Measurements from ENCODE around the gene SCARF2. TPM values are rescaled to one million over a fixed set of nuclear protein-coding genes. Genes with fewer than 3 reads are reported as not detected.
"Not testable (repeated sequence)": the region's sequence is repeated elsewhere in the genome, so short reads cannot be mapped to it uniquely, and the experiment has no call there.

SCARF2 gene
- total RNA-seq, 4 donors from 2014 or later: 3.4 to 15.9 (median 8.7) TPM

- in situ Hi-C loops (cut with MboI; ENCODE audit: low pct_ligation_motif_present in 1 of 4, low pct_unique_long_range_greater_than_20kb in 1 of 4, low sequenced_read_pairs in 3 of 4): no loop called here
- Histone ChIP-seq H3K4me3 (no peak overlapping the region), H3K9me3 (no peaks in the 10 kb centered on the region), H3K4me1 (no peaks in the 10 kb centered on the region), H3K36me3 (no peaks in the 10 kb centered on the region), H3K27ac (no peak overlapping the region), H3K27me3 (peaks cover 4% of the 10 kb centered on the region)
- TF ChIP-seq POLR2AphosphoS5 (IDR thresholded peaks at IDR 0.05): no peak
- TF ChIP-seq EP300 (IDR thresholded peaks at IDR 0.05; ENCODE audit: low read depth): no peak
- TF ChIP-seq POLR2A (IDR thresholded peaks at IDR 0.05): no peak
- no peak for TF ChIP-seq CTCF (IDR thresholded peaks at IDR 0.05)
- intact Hi-C loops (cut with DNase I; ENCODE audit: low total_unique reads): no loop called here
- no peak for DNase-seq
- 60 to 85% methylated on average over 1 to 4 of the region's 4 CpGs for WGBS, 2 donors (ENCODE audit: low coverage in 1 of 2)
Observed at GRCh38 chr22:20378110-20378509, 59.5 kb downstream of the SCARF2 start.

GRCh38 chr22:20376983-20377382 is 60.6 kb downstream of the SCARF2 start:
- H3K27ac ChIP-seq; H3K9me3 ChIP-seq; in situ Hi-C loops (cut with MboI; ENCODE audit: low pct_ligation_motif_present in 1 of 4, low pct_unique_long_range_greater_than_20kb in 1 of 4, low sequenced_read_pairs in 3 of 4); H3K27me3 ChIP-seq; H3K4me1 ChIP-seq; DNase-seq; H3K36me3 ChIP-seq; H3K4me3 ChIP-seq; intact Hi-C loops (cut with DNase I; ENCODE audit: low total_unique reads): not testable (repeated sequence)
- WGBS, 2 donors (ENCODE audit: low coverage in 1 of 2): 90 to 95% methylated on average over 10 to 11 of the region's 11 CpGs

- H3K36me3 ChIP-seq; H3K4me3 ChIP-seq; H3K27me3 ChIP-seq; H3K9me3 ChIP-seq; H3K4me1 ChIP-seq; in situ Hi-C loops (cut with MboI; ENCODE audit: low pct_ligation_motif_present in 1 of 4, low pct_unique_long_range_greater_than_20kb in 1 of 4, low sequenced_read_pairs in 3 of 4); DNase-seq; H3K27ac ChIP-seq; intact Hi-C loops (cut with DNase I; ENCODE audit: low total_unique reads): not testable (repeated sequence)
- 95 to 100% methylated on average over 3 to 8 of the region's 8 CpGs for WGBS, 2 donors (ENCODE audit: low coverage in 1 of 2)
Observed at GRCh38 chr22:20376281-20376680, 61.3 kb downstream of the SCARF2 start.

Small RNA genes lying within 50 kb of the gene (small RNA-seq; reads per million reads assigned to genes)
- 0 reads per million in 4 donors for gene RF00019
- gene RN7SL812P: 0 reads per million in 4 donors
- 0 reads per million in 4 donors for gene RNU6-225P
- gene RNY1P9: 0 reads per million in 4 donors

Other genes starting within 250 kb of the SCARF2 start
- 10 to 100 TPM in 1 of 4 donors, 1 to 10 TPM in 1, under 1 TPM in 1, not detected in 1; 0.64 to 22.8 (median 3.0) TPM for gene RTN4R, start 169.5 kb downstream of the SCARF2 start, total RNA-seq
- gene DGCR6L, start 117.8 kb downstream of the SCARF2 start, total RNA-seq: 10 to 100 TPM; 27.7 to 52.3 (median 36.9) TPM
- 10 to 100 TPM in 1 of 4 donors, 1 to 10 TPM in 3; 1.9 to 11.5 (median 6.6) TPM for gene ZNF74, start 43.7 kb downstream of the SCARF2 start, total RNA-seq
- 10 to 100 TPM; 12.7 to 75.9 (median 16.9) TPM for gene KLHL22, start 58.0 kb upstream of the SCARF2 start, total RNA-seq
- 100 to 1,000 TPM in 2 of 4 donors, 10 to 100 TPM in 2; 70.3 to 211 (median 116) TPM for gene MED15, start 69.8 kb upstream of the SCARF2 start, total RNA-seq